ENCODE measurements around the gene HNRNPH2. TPM values are rescaled to one million over a fixed set of nuclear protein-coding genes. Genes with fewer than 3 reads are reported as not detected.
A peak's percentile ranks its signal among the peaks of the same experiment; 100 is the strongest.

Gene HNRNPH2
- 19.9 and 21.5 TPM in 2 replicates for total RNA-seq

GRCh38 chrX:101407748-101408531 lies at the start of gene HNRNPH2, which contains the start of gene GLA:
Gene HNRNPH2 (plus strand): TSS chrX:101408222. CDS start chrX:101411989, 3,767 bp downstream.
Gene GLA (minus strand): TSS chrX:101407925. CDS start chrX:101407903, 22 bp downstream.
- Mint-ChIP-seq H3K27me3 (peaks cover 2% of the 10 kb centered on the region), H3K4me1 (peaks cover 19% of the 10 kb centered on the region), H3K4me3 (peak within 1 kb of the TSS; percentile 100), H3K36me3 (ENCODE audit: low read depth) (peaks cover 26% of the 10 kb centered on the region), H3K27ac (peak within 1 kb of the TSS; percentile 98), H3K9me3 (no peaks in the 10 kb centered on the region)
- peak; percentile 96 for DNase-seq
- intact Hi-C loops (cut with micrococcal nuclease), result loop anchor here (1.0 to 5.0 kb wide), 4 partner anchors 18 to 576 kb away; partner anchors contain the start of genes CENPI and TIMM8A

DNA sequence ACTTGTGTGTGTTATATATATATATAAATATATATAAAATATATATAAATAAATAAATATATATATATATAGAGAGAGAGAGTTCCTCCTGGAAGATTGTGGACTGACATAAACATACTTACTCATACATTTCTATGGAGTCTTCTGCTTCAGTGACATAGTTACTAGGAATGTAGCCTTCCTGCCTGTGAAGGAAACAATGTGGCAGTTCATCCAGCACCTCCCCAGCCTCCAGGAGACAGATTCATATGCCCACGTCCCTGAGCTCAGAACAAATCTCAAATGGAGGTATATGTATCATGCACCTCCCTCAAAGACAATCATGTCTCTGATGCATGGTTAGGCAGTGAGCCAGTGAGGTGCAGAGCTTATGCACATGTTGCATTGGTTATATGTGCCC lies 48.1 kb upstream of the HNRNPH2 start:
- no peak overlapping the region for H3K4me3 Mint-ChIP-seq
- H3K27ac Mint-ChIP-seq, result no peak overlapping the region
- no peak for DNase-seq
- no peaks in the 10 kb centered on the region for H3K4me1 Mint-ChIP-seq
- intact Hi-C loops (cut with micrococcal nuclease), result no loop called here
- H3K36me3 Mint-ChIP-seq (ENCODE audit: low read depth), result no peaks in the 10 kb centered on the region
- peaks cover 3% of the 10 kb centered on the region for H3K27me3 Mint-ChIP-seq
- no peaks in the 10 kb centered on the region for H3K9me3 Mint-ChIP-seq

- DNase-seq, result no peak
- Mint-ChIP-seq H3K36me3 (ENCODE audit: low read depth) (no peaks in the 10 kb centered on the region), H3K4me3 (no peak overlapping the region), H3K4me1 (no peaks in the 10 kb centered on the region), H3K9me3 (no peaks in the 10 kb centered on the region), H3K27me3 (peaks cover 3% of the 10 kb centered on the region), H3K27ac (no peak overlapping the region)
- intact Hi-C loops (cut with micrococcal nuclease), result no loop called here
These were observed 47.6 kb upstream of the HNRNPH2 start for GRCh38 chrX:101360390-101360789.

DNA sequence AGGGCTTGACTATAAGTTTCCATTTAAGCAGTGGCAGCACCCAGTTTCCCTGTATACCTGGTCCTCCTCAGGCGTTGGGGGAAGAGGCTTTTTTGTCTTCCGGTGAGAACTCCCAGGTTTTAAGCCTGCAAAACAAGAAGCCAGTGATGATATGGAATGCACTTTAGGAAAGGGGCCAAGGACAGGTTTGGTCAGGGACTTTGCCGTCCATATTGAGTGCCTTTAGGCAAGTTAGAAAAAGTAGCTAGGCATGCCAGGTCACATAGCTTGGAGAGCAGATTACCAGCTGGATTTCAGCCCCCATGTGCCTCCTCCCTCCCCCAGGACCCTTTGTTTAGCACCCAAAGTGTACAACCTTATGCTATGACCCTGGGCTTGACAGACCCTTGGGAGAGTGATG lies 45.9 kb upstream of the HNRNPH2 start:
- Mint-ChIP-seq H3K4me3 (no peak overlapping the region), H3K9me3 (no peaks in the 10 kb centered on the region), H3K36me3 (ENCODE audit: low read depth) (no peaks in the 10 kb centered on the region), H3K27ac (no peak overlapping the region), H3K27me3 (peaks cover 2% of the 10 kb centered on the region), H3K4me1 (no peaks in the 10 kb centered on the region)
- no peak for DNase-seq
- intact Hi-C loops (cut with micrococcal nuclease), result no loop called here

- no peak for DNase-seq
- Mint-ChIP-seq H3K36me3 (ENCODE audit: low read depth) (no peaks in the 10 kb centered on the region), H3K27me3 (peaks cover 2% of the 10 kb centered on the region), H3K27ac (no peak overlapping the region), H3K4me3 (no peak overlapping the region), H3K4me1 (no peaks in the 10 kb centered on the region), H3K9me3 (no peaks in the 10 kb centered on the region)
- intact Hi-C loops (cut with micrococcal nuclease), result no loop called here
These were observed 45.3 kb upstream of the HNRNPH2 start for GRCh38 chrX:101362757-101363156.

DNA sequence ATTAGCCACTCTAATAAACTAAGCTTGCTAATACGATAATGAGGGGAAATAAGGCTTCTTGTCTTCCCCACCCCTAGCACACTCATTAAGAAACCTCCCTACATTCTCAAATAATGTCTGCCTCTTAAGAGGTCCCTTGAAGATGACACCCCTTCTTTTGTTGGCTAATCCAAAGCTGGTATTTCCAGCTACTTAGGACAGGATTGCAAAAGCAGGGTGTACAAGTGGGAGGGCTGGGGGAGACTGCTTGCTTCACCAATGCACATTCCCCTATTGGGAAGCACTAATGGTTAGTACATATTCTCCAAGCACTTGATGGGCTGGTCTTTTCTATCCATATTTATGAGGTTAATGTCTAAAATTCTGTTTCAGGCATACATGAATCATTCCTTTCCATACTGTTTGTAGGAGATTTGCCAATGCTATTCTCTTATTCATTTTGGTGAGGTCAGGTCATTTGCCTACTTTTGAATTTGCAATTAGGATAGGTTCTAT lies 42.7 kb upstream of the HNRNPH2 start:
- Mint-ChIP-seq H3K4me3 (no peak overlapping the region), H3K9me3 (no peaks in the 10 kb centered on the region), H3K4me1 (no peaks in the 10 kb centered on the region), H3K36me3 (ENCODE audit: low read depth) (no peaks in the 10 kb centered on the region), H3K27me3 (peaks cover 2% of the 10 kb centered on the region), H3K27ac (no peak overlapping the region)
- no peak for DNase-seq
- intact Hi-C loops (cut with micrococcal nuclease), result no loop called here

- Mint-ChIP-seq H3K36me3 (ENCODE audit: low read depth) (no peaks in the 10 kb centered on the region), H3K4me1 (peaks cover 2% of the 10 kb centered on the region), H3K4me3 (no peak overlapping the region), H3K27ac (no peak overlapping the region), H3K9me3 (no peaks in the 10 kb centered on the region), H3K27me3 (peaks cover 3% of the 10 kb centered on the region)
- intact Hi-C loops (cut with micrococcal nuclease), result no loop called here
- no peak for DNase-seq
These were observed 39.2 kb upstream of the HNRNPH2 start for GRCh38 chrX:101368800-101369199.

- Mint-ChIP-seq H3K4me1 (peaks cover 2% of the 10 kb centered on the region), H3K9me3 (no peaks in the 10 kb centered on the region), H3K36me3 (ENCODE audit: low read depth) (no peaks in the 10 kb centered on the region), H3K4me3 (no peak overlapping the region), H3K27ac (no peak overlapping the region), H3K27me3 (peaks cover 7% of the 10 kb centered on the region)
- intact Hi-C loops (cut with micrococcal nuclease), result no loop called here
- no peak for DNase-seq
These were observed 38.3 kb upstream of the HNRNPH2 start for GRCh38 chrX:101369687-101370086.

DNA sequence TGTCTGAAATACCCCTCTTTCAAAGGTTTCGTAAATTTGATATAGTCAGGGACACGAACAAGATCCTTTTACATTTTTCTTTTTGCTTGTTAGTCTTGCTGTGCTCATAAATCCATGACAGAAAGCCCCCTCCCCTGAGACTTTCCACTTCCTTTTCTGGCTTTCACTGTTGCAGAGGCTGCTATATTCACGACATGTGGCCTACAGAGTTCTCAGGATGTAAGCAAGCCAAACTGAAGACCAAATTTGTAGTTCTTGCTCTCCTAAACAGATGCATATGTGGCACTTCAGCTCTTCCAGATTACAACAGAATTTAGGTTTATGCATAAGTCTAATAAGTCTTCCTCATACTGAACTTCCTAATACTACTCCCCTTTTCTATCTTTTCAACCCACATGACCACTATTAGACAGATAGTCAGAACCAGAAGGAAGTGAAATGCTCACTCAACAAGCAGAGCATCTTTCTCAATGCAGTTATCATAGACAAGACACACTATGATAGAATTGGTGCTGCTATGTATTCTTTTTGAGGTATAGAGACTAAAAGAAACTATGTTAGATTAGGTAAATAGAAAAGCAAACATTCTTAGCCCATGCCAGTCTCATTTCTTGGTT lies 37.0 kb upstream of the HNRNPH2 start:
- no peak overlapping the region for H3K4me3 Mint-ChIP-seq
- H3K4me1 Mint-ChIP-seq, result peaks cover 2% of the 10 kb centered on the region
- intact Hi-C loops (cut with micrococcal nuclease), result no loop called here
- no peaks in the 10 kb centered on the region for H3K36me3 Mint-ChIP-seq (ENCODE audit: low read depth)
- no peak overlapping the region for H3K27ac Mint-ChIP-seq
- H3K9me3 Mint-ChIP-seq, result no peaks in the 10 kb centered on the region
- DNase-seq, result no peak
- peaks cover 7% of the 10 kb centered on the region for H3K27me3 Mint-ChIP-seq

DNA sequence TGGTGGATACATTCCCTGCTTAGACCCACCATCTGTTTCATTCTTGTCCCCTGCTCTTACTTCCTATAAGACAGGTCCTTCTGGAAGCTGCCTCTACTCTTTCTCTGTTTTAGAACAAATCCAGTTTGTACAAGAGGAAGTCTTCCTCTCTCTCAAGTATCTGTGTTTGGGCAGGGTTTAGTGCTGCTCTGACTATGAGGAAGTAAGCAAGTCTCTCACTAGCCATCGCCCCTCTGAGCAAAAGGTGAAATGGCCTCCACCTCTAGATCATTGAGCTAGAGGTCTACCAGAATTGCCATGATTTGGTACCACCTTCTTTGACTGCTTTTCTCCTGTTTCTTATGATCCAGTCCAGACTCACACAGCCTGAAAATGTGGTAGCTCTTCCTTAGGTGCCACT lies 30.5 kb upstream of the HNRNPH2 start:
- intact Hi-C loops (cut with micrococcal nuclease), result no loop called here
- H3K9me3 Mint-ChIP-seq, result no peaks in the 10 kb centered on the region
- no peak for DNase-seq
- no peak overlapping the region for H3K27ac Mint-ChIP-seq
- no peaks in the 10 kb centered on the region for H3K36me3 Mint-ChIP-seq (ENCODE audit: low read depth)
- H3K4me1 Mint-ChIP-seq, result no peaks in the 10 kb centered on the region
- H3K4me3 Mint-ChIP-seq, result no peak overlapping the region
- peaks cover 8% of the 10 kb centered on the region for H3K27me3 Mint-ChIP-seq

DNA sequence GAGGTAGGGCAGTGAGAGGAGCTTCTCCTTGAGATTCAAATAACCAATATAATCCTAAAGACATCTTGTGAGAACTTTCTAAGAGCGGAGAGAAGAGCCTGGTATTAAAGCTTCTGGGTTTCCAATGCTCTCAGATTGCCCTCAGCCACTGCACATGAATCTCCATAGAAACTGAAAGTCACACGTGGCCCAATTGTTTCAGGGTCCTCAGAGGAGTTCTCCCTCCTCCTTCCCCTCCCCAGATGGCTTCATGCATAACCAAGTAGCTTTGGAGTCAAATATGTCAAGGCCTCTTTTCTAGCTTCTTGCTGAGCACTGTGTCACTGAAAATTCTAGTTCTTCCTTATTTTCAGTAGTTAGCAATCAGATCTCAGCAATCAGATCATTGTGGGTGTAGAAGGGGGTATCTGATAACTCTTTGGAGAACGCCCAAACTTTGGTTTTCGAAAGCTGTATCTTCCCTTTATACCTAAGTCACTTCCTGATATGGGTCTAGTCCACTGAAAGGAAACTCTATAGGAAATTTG lies 24.3 kb upstream of the HNRNPH2 start:
- Mint-ChIP-seq H3K4me1 (peaks cover 5% of the 10 kb centered on the region), H3K27ac (no peak overlapping the region), H3K9me3 (no peaks in the 10 kb centered on the region), H3K27me3 (peaks cover 3% of the 10 kb centered on the region), H3K4me3 (no peak overlapping the region), H3K36me3 (ENCODE audit: low read depth) (no peaks in the 10 kb centered on the region)
- no peak for DNase-seq
- intact Hi-C loops (cut with micrococcal nuclease), result no loop called here

GRCh38 chrX:101385026-101385684 lies 22.9 kb upstream of the HNRNPH2 start:
- DNase-seq, result no peak
- no peaks in the 10 kb centered on the region for H3K9me3 Mint-ChIP-seq
- H3K36me3 Mint-ChIP-seq (ENCODE audit: low read depth), result no peaks in the 10 kb centered on the region
- no peaks in the 10 kb centered on the region for H3K27me3 Mint-ChIP-seq
- H3K27ac Mint-ChIP-seq, result no peak overlapping the region
- no peak overlapping the region for H3K4me3 Mint-ChIP-seq
- H3K4me1 Mint-ChIP-seq, result peaks cover 5% of the 10 kb centered on the region
- intact Hi-C loops (cut with micrococcal nuclease), result no loop called here

- H3K9me3 Mint-ChIP-seq, result no peaks in the 10 kb centered on the region
- intact Hi-C loops (cut with micrococcal nuclease), result no loop called here
- no peaks in the 10 kb centered on the region for H3K27me3 Mint-ChIP-seq
- no peak for DNase-seq
- H3K4me1 Mint-ChIP-seq, result peaks cover 8% of the 10 kb centered on the region
- peaks cover 2% of the 10 kb centered on the region for H3K36me3 Mint-ChIP-seq (ENCODE audit: low read depth)
- no peak within 1 kb of the TSS for H3K4me3 Mint-ChIP-seq
- no peak within 1 kb of the TSS for H3K27ac Mint-ChIP-seq
These were observed 22.1 kb upstream of the HNRNPH2 start, which contains the start of gene BTK for GRCh38 chrX:101385795-101386541. Gene BTK (minus strand): TSS chrX:101386191. CDS start chrX:101375284, 10,907 bp downstream.

All from activated CD4-positive, alpha-beta T cell treated with anti-CD3 and anti-CD28 coated beads, Interleukin-2, amount 10 ng/mL, durations not matched to agents 24 days and 14 days (primary cell).